Endothelial cell of umbilical vein (primary cell): ENCODE results near the gene ASTE1.
"Not testable (repeated sequence)": the region's sequence is repeated elsewhere in the genome, so short reads cannot be mapped to it uniquely, and the experiment has no call there.

ENCODE experiments used
- EZH2 ChIP-seq: IDR thresholded peaks from 2 replicates; pipeline ENCODE4 v1.6.1; 2012; ENCODE audit warnings: borderline replicate concordance, low read depth, mild to moderate bottlenecking, moderate library complexity, low read length, inconsistent platforms; ENCODE audit not compliant: severe bottlenecking
- MYC ChIP-seq: IDR thresholded peaks from one replicate; pipeline ENCODE4 v1.6.1; 2011; ENCODE audit warnings: mild to moderate bottlenecking, low read depth, low read length
- POLR2A ChIP-seq: IDR thresholded peaks from 2 replicates; pipeline ENCODE4 v1.6.1; 2012; ENCODE audit warnings: low read depth, mild to moderate bottlenecking, control low read depth, low read length
- TF ChIP-seq, protein P1 (sequence below), 2 donors: IDR thresholded peaks; 1 replicate in 1 of 2; 2 replicates in 1 of 2; pipeline ENCODE4 v1.5.1; 2011; ENCODE audit warnings: low read length in 2 of 2, mild to moderate bottlenecking in 2 of 2, moderate library complexity in 2 of 2, control low read depth in 1 of 2, inconsistent platforms in 1 of 2, low read depth in 1 of 2; ENCODE audit not compliant: insufficient read depth in 1 of 2; ENCODE audit errors: extremely low read depth in 1 of 2

DNA sequence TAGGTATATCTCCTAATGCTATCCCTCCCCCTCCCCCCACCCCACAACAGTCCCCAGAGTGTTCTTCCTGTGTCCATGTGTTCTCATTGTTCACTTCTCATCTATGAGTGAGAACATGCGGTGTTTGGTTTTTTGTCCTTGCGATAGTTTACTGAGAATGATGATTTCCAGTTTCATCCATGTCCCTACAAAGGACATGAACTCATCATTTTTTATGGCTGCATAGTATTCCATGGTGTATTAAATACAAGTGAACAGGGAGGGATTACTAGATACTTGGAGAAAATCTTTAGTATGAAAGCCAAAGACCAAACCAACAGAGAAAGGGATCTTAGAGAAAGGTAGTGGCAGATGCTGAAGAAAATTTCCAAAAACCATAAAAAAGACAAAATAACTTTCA is 54.0 kb downstream of the ASTE1 start:
- TF ChIP-seq, protein P1, sequence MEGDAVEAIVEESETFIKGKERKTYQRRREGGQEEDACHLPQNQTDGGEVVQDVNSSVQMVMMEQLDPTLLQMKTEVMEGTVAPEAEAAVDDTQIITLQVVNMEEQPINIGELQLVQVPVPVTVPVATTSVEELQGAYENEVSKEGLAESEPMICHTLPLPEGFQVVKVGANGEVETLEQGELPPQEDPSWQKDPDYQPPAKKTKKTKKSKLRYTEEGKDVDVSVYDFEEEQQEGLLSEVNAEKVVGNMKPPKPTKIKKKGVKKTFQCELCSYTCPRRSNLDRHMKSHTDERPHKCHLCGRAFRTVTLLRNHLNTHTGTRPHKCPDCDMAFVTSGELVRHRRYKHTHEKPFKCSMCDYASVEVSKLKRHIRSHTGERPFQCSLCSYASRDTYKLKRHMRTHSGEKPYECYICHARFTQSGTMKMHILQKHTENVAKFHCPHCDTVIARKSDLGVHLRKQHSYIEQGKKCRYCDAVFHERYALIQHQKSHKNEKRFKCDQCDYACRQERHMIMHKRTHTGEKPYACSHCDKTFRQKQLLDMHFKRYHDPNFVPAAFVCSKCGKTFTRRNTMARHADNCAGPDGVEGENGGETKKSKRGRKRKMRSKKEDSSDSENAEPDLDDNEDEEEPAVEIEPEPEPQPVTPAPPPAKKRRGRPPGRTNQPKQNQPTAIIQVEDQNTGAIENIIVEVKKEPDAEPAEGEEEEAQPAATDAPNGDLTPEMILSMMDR (IDR thresholded peaks at IDR 0.05; ENCODE audit: extremely low read depth in 1 of 2, insufficient read depth in 1 of 2, low read depth in 1 of 2, low read length in 2 of 2) = not testable (repeated sequence)
- TF ChIP-seq MYC, POLR2A, EZH2: not testable (repeated sequence)
